MCF 10A (cell line): ENCODE results near the gene LAIR2. TPM values are rescaled to one million over a fixed set of nuclear protein-coding genes. Genes with fewer than 3 reads are reported as not detected.

Experiments used
- BruUV-seq: library from RNA; stranded (reverse); fragments of 400-500 nt; replicated peaks from 2 replicates; lab custom pipeline; 2021; lab: Mats Ljungman, UMichigan
- CTCF ChIA-PET: fragments of 300-600 bp; sonication (Branson Sonifier 250); formaldehyde crosslinking; extraction: SDS; loops from one replicate; lab custom pipeline; 2021; ENCODE audit warnings: antibody characterized with exemption, inconsistent platforms; lab: Yijun Ruan, JAX
- POLR2A ChIA-PET: fragments of 300-600, 350-650 bp; sonication (Branson Sonifier 250); formaldehyde crosslinking; extraction: SDS; loops from one replicate; lab custom pipeline; 2020; ENCODE audit warnings: antibody characterized with exemption, inconsistent platforms; lab: Yijun Ruan, JAX
- DNase-seq: peaks from one replicate; pipeline ENCODE4 v3.0.0-alpha.2; 2018; ENCODE audit not compliant: unreplicated experiment
- H3K27ac Mint-ChIP-seq: one replicate; pipeline ENCODE4 v1.8.0; 2022; ENCODE audit warnings: mild to moderate bottlenecking, low read depth, mixed read lengths; ENCODE audit not compliant: unreplicated experiment
- H3K27me3 Mint-ChIP-seq: one replicate; pipeline ENCODE4 v1.8.0; 2022; ENCODE audit warnings: mixed read lengths; ENCODE audit not compliant: insufficient read depth, unreplicated experiment
- H3K36me3 Mint-ChIP-seq: one replicate; pipeline ENCODE4 v1.8.0; 2022; ENCODE audit warnings: mild to moderate bottlenecking, moderate library complexity, mixed read lengths; ENCODE audit not compliant: insufficient read depth, unreplicated experiment
- H3K4me1 Mint-ChIP-seq: one replicate; pipeline ENCODE4 v1.8.0; 2022; ENCODE audit warnings: mixed read lengths; ENCODE audit not compliant: insufficient read depth, unreplicated experiment
- H3K4me3 Mint-ChIP-seq: one replicate; pipeline ENCODE4 v1.8.0; 2022; ENCODE audit warnings: mild to moderate bottlenecking, moderate library complexity, mixed read lengths; ENCODE audit not compliant: unreplicated experiment
- H3K9me3 Mint-ChIP-seq: one replicate; pipeline ENCODE4 v1.8.0; 2022; ENCODE audit warnings: mixed read lengths; ENCODE audit not compliant: unreplicated experiment
- intact Hi-C: fragments of 100-400 bp; cut with micrococcal nuclease; formaldehyde crosslinking; loops from 2 replicates; pipeline ENCODE4 v1.14.1; 2022
- total RNA-seq: library from RNA; stranded (reverse); gene quantifications from 2 replicates; pipeline ENCODE4 v1.2.3, GENCODE V29; 2022
- TF ChIP-seq, protein P1 (sequence below): fragments of 200-600 bp; IDR thresholded peaks from one replicate; pipeline ENCODE4 v1.8.0; 2022; ENCODE audit warnings: antibody characterized with exemption, mild to moderate bottlenecking; ENCODE audit not compliant: unreplicated experiment

Gene LAIR2
- total RNA-seq, 1 experiment from 2014 or later: not detected

- ChIA-PET CTCF (interaction anchor here (1.3 kb wide), 1 partner anchor 131 kb away, joined by 3 read pairs; no protein-coding TSS in a partner anchor), POLR2A (no interaction called here)
- BruUV-seq: no TSS peak
- H3K4me3 Mint-ChIP-seq: no peak overlapping the region
- no peaks in the 10 kb centered on the region for H3K4me1 Mint-ChIP-seq
- H3K27ac Mint-ChIP-seq: no peak overlapping the region
- no peak for DNase-seq
- H3K9me3 Mint-ChIP-seq: peaks cover 27% of the 10 kb centered on the region
- no peaks in the 10 kb centered on the region for H3K36me3 Mint-ChIP-seq
- intact Hi-C loops: no loop called here
- TF ChIP-seq, protein P1, sequence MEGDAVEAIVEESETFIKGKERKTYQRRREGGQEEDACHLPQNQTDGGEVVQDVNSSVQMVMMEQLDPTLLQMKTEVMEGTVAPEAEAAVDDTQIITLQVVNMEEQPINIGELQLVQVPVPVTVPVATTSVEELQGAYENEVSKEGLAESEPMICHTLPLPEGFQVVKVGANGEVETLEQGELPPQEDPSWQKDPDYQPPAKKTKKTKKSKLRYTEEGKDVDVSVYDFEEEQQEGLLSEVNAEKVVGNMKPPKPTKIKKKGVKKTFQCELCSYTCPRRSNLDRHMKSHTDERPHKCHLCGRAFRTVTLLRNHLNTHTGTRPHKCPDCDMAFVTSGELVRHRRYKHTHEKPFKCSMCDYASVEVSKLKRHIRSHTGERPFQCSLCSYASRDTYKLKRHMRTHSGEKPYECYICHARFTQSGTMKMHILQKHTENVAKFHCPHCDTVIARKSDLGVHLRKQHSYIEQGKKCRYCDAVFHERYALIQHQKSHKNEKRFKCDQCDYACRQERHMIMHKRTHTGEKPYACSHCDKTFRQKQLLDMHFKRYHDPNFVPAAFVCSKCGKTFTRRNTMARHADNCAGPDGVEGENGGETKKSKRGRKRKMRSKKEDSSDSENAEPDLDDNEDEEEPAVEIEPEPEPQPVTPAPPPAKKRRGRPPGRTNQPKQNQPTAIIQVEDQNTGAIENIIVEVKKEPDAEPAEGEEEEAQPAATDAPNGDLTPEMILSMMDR: no peak
- no peaks in the 10 kb centered on the region for H3K27me3 Mint-ChIP-seq
These were observed 19.4 kb downstream of the LAIR2 start for GRCh38 chr19:54521860-54522513.

- Mint-ChIP-seq H3K4me1 (no peaks in the 10 kb centered on the region), H3K9me3 (peaks cover 27% of the 10 kb centered on the region), H3K27me3 (no peaks in the 10 kb centered on the region), H3K4me3 (no peak overlapping the region), H3K27ac (no peak overlapping the region), H3K36me3 (no peaks in the 10 kb centered on the region)
- BruUV-seq: no TSS peak
- DNase-seq: peak; percentile 61
- CTCF ChIA-PET: interaction anchor here (1.3 kb wide), 1 partner anchor 129 kb away, joined by 3 read pairs; no protein-coding TSS in a partner anchor
- POLR2A ChIA-PET: no interaction called here
- intact Hi-C loops: no loop called here
- TF ChIP-seq, protein P1: no peak
These were observed 20.8 kb downstream of the LAIR2 start for GRCh38 chr19:54523403-54523802.

DNA sequence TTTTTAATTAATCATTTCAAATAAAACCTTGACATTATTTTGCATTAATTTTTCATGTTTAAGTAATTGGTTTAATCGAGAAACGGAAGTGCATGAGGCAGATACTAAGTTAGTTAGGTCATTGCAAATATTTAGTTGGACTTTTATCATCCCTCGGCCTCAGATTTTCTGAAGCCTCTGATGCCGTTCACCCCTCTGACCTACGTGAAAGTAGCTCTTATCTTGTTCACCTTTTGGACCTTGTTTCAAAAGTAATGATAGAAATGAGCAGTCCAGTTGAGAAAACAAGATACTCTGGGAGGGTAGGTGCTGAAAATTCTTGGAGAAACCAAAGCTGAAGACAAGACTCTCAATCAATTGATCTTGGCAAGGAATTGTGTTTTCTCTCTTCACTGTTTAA, 23.0 kb downstream of the LAIR2 start:
- POLR2A ChIA-PET: no interaction called here
- H3K4me3 Mint-ChIP-seq: no peak overlapping the region
- no peaks in the 10 kb centered on the region for H3K27me3 Mint-ChIP-seq
- CTCF ChIA-PET: interaction anchor here (1.0 kb wide), 1 partner anchor 32 kb away, joined by 6 read pairs; no protein-coding TSS in a partner anchor
- H3K36me3 Mint-ChIP-seq: no peaks in the 10 kb centered on the region
- peaks cover 12% of the 10 kb centered on the region for H3K9me3 Mint-ChIP-seq
- DNase-seq: no peak
- no TSS peak for BruUV-seq
- no peak overlapping the region for H3K27ac Mint-ChIP-seq
- intact Hi-C loops: no loop called here
- TF ChIP-seq, protein P1: no peak
- no peaks in the 10 kb centered on the region for H3K4me1 Mint-ChIP-seq

- ChIA-PET CTCF (interaction anchor here (0.7 kb wide), 1 partner anchor 27 kb away, joined by 4 read pairs; no protein-coding TSS in a partner anchor), POLR2A (no interaction called here)
- Mint-ChIP-seq H3K9me3 (peaks cover 7% of the 10 kb centered on the region), H3K36me3 (no peaks in the 10 kb centered on the region), H3K4me3 (no peak overlapping the region), H3K27me3 (no peaks in the 10 kb centered on the region), H3K4me1 (no peaks in the 10 kb centered on the region), H3K27ac (no peak overlapping the region)
- intact Hi-C loops: no loop called here
- no peak for DNase-seq
- TF ChIP-seq, protein P1: no peak
- no TSS peak for BruUV-seq
These were observed 24.3 kb downstream of the LAIR2 start for GRCh38 chr19:54526972-54527371.
